WTC11 (cell line): ENCODE data around the gene ELMO3. TPM values are rescaled to one million over a fixed set of nuclear protein-coding genes. Genes with fewer than 3 reads are reported as not detected.
A peak's percentile ranks its signal among the peaks of the same experiment; 100 is the strongest.

Experiments
- ATAC-seq: fragments of 200-7000 bp; cut with Tn5 transposase; 2 replicates; pipeline ENCODE4 v1.10.0; 2021; ENCODE audit warnings: mild to moderate bottlenecking, moderate library complexity
- CTCF ChIA-PET: fragments of 300-600 bp; sonication (Branson Sonifier 250); formaldehyde crosslinking; loops from one replicate; lab custom pipeline; 2021; ENCODE audit warnings: antibody characterized with exemption; lab: Charles Lee
- POLR2A ChIA-PET: fragments of 350-600 bp; sonication (Branson Sonifier 250); formaldehyde crosslinking; loops from one replicate; lab custom pipeline; 2021; ENCODE audit warnings: antibody characterized with exemption; lab: Charles Lee
- DNase-seq: peaks from one replicate; pipeline ENCODE4 v3.0.0; 2021; ENCODE audit warnings: low spot score
- H3K27ac Mint-ChIP-seq: 2 replicates; pipeline ENCODE4 v1.8.0; 2021; ENCODE audit warnings: mixed read lengths
- H3K27me3 Mint-ChIP-seq: 2 replicates; pipeline ENCODE4 v1.8.0; 2021; ENCODE audit warnings: low read depth, mild to moderate bottlenecking, moderate library complexity, mixed read lengths
- H3K36me3 Mint-ChIP-seq: 2 replicates; pipeline ENCODE4 v1.8.0; 2021; ENCODE audit warnings: mixed read lengths
- H3K4me1 Mint-ChIP-seq: 2 replicates; pipeline ENCODE4 v1.8.0; 2022; ENCODE audit warnings: mixed read lengths
- H3K4me3 Mint-ChIP-seq: 2 replicates; pipeline ENCODE4 v1.8.0; 2021; ENCODE audit warnings: mild to moderate bottlenecking, moderate library complexity, mixed read lengths
- H3K9me3 Mint-ChIP-seq: 2 replicates; pipeline ENCODE4 v1.8.0; 2021; ENCODE audit warnings: mixed read lengths
- CREB1 ChIP-seq: sonication (generic); formaldehyde crosslinking; IDR thresholded peaks from 2 replicates; pipeline ENCODE4 v1.8.0; 2023; ENCODE audit warnings: mild to moderate bottlenecking, missing genetic modification reagents
- CTCF ChIP-seq: fragments of 200-600 bp; IDR thresholded peaks from 2 replicates; pipeline ENCODE4 v1.8.0; 2022; ENCODE audit warnings: antibody characterized with exemption
- E2F1 ChIP-seq: sonication (generic); formaldehyde crosslinking; IDR thresholded peaks from 2 replicates; pipeline ENCODE4 v1.8.0; 2022; ENCODE audit warnings: mild to moderate bottlenecking, missing genetic modification reagents
- E2F4 ChIP-seq: sonication (generic); formaldehyde crosslinking; IDR thresholded peaks from 2 replicates; pipeline ENCODE4 v1.8.1; 2022; ENCODE audit warnings: low read depth, mild to moderate bottlenecking, moderate library complexity, missing genetic modification reagents, borderline replicate concordance
- E2F5 ChIP-seq: sonication (generic); formaldehyde crosslinking; IDR thresholded peaks from 2 replicates; pipeline ENCODE4 v1.8.1; 2022; ENCODE audit warnings: mild to moderate bottlenecking, moderate library complexity, missing genetic modification reagents
- EMX1 ChIP-seq: fragments of 250-450 bp; sonication (Bioruptor Pico); IDR thresholded peaks from 2 replicates; pipeline ENCODE4 v1.8.0; 2021; ENCODE audit warnings: mild to moderate bottlenecking
- ERG ChIP-seq: fragments of 250-450 bp; sonication (Bioruptor Pico); IDR thresholded peaks from 2 replicates; pipeline ENCODE4 v1.8.0; 2021; ENCODE audit warnings: mild to moderate bottlenecking
- ESRRA ChIP-seq: sonication (generic); formaldehyde crosslinking; IDR thresholded peaks from 2 replicates; pipeline ENCODE4 v1.8.1; 2022; ENCODE audit warnings: mild to moderate bottlenecking, missing genetic modification reagents, borderline replicate concordance
- GRHL2 ChIP-seq: fragments of 250-450 bp; sonication (Bioruptor Pico); IDR thresholded peaks from 2 replicates; pipeline ENCODE4 v1.8.0; 2022; ENCODE audit warnings: mild to moderate bottlenecking, moderate library complexity; ENCODE audit not compliant: insufficient replicate concordance, severe bottlenecking
- GTF2I ChIP-seq: fragments of 250-450 bp; sonication (Bioruptor Pico); conservative IDR thresholded peaks from 2 replicates; pipeline ENCODE4 v1.4.0; 2021; ENCODE audit warnings: mild to moderate bottlenecking
- HMGA2 ChIP-seq: fragments of 250-450 bp; sonication (Bioruptor Pico); IDR thresholded peaks from 2 replicates; pipeline ENCODE4 v1.4.0; 2021; ENCODE audit warnings: mild to moderate bottlenecking, moderate library complexity
- JAZF1 ChIP-seq: fragments of 250-450 bp; sonication (Bioruptor Pico); IDR thresholded peaks from 2 replicates; pipeline ENCODE4 v1.9.0; 2021; ENCODE audit warnings: moderate library complexity, mild to moderate bottlenecking, inconsistent platforms
- NFYB ChIP-seq: sonication (generic); formaldehyde crosslinking; conservative IDR thresholded peaks from 2 replicates; pipeline ENCODE4 v1.8.0; 2022; ENCODE audit warnings: low read depth, missing genetic modification reagents
- RORB ChIP-seq: fragments of 250-450 bp; sonication (Bioruptor Pico); IDR thresholded peaks from 2 replicates; pipeline ENCODE4 v1.9.0; 2021; ENCODE audit warnings: mild to moderate bottlenecking
- SMAD3 ChIP-seq: sonication (generic); formaldehyde crosslinking; IDR thresholded peaks from 2 replicates; pipeline ENCODE4 v1.8.0; 2022; ENCODE audit warnings: missing genetic modification reagents, mild to moderate bottlenecking, borderline replicate concordance
- TCF7 ChIP-seq: sonication (generic); formaldehyde crosslinking; IDR thresholded peaks from 2 replicates; pipeline ENCODE4 v1.8.0; 2022; ENCODE audit warnings: mild to moderate bottlenecking, low read depth, missing genetic modification reagents, moderate library complexity
- ZBTB43 ChIP-seq: sonication (generic); formaldehyde crosslinking; IDR thresholded peaks from 2 replicates; pipeline ENCODE4 v1.8.1; 2023; ENCODE audit warnings: mild to moderate bottlenecking, missing genetic modification reagents
- ZNF121 ChIP-seq: sonication (generic); formaldehyde crosslinking; IDR thresholded peaks from 2 replicates; pipeline ENCODE4 v1.8.0; 2023; ENCODE audit warnings: missing genetic modification reagents
- ZNF219 ChIP-seq: sonication (generic); formaldehyde crosslinking; IDR thresholded peaks from 2 replicates; pipeline ENCODE4 v1.8.0; 2023; ENCODE audit warnings: missing genetic modification reagents, mild to moderate bottlenecking, borderline replicate concordance
- ZNF317 ChIP-seq: sonication (generic); formaldehyde crosslinking; IDR thresholded peaks from 2 replicates; pipeline ENCODE4 v1.8.1; 2023; ENCODE audit warnings: low read depth, mild to moderate bottlenecking, moderate library complexity, missing genetic modification reagents, borderline replicate concordance
- total RNA-seq: library from RNA; stranded (reverse); gene quantifications from 3 replicates; pipeline ENCODE4 v1.2.3, GENCODE V29; 2021
- TF ChIP-seq, protein P1 (sequence below): sonication (generic); formaldehyde crosslinking; IDR thresholded peaks from 2 replicates; pipeline ENCODE4 v1.8.0; 2022; ENCODE audit warnings: mild to moderate bottlenecking, missing genetic modification reagents
- TF ChIP-seq, protein P2 (sequence below): fragments of 250-450 bp; sonication (Bioruptor Pico); IDR thresholded peaks from 2 replicates; pipeline ENCODE4 v1.9.0; 2021; ENCODE audit warnings: mild to moderate bottlenecking

The ELMO3 gene
- total RNA-seq, 1 experiment from 2014 or later: 13.6 TPM

- POLR2A ChIA-PET: no interaction called here
- H3K27ac Mint-ChIP-seq: no peak overlapping the region
- DNase-seq (no peak), ATAC-seq (no peak)
- CTCF ChIA-PET: interaction anchor here (1.0 to 15.6 kb wide), 4 partner anchors 10 to 212 kb away, joined by 3 to 386 read pairs (median 40); partner anchors contain the start of genes B3GNT9, FBXL8 and TRADD
- TF ChIP-seq ERG (CRISPR knock-in tag) (no peak), GTF2I (CRISPR knock-in tag) (no peak), ZNF317 (CRISPR knock-in tag) (no peak), TCF7 (CRISPR knock-in tag) (no peak), ZBTB43 (CRISPR knock-in tag) (no peak), GRHL2 (CRISPR knock-in tag) (no peak), E2F1 (CRISPR knock-in tag) (no peak), JAZF1 (CRISPR knock-in tag) (no peak)
- peaks cover 94% of the 10 kb centered on the region for H3K27me3 Mint-ChIP-seq
- H3K4me1 Mint-ChIP-seq: peaks cover 41% of the 10 kb centered on the region
- H3K36me3 Mint-ChIP-seq: no peaks in the 10 kb centered on the region
- no peaks in the 10 kb centered on the region for H3K9me3 Mint-ChIP-seq
- peak overlapping the region; percentile 56 for H3K4me3 Mint-ChIP-seq
Measured at GRCh38 chr16:67166110-67166547, 32.8 kb upstream of the ELMO3 start.

DNA sequence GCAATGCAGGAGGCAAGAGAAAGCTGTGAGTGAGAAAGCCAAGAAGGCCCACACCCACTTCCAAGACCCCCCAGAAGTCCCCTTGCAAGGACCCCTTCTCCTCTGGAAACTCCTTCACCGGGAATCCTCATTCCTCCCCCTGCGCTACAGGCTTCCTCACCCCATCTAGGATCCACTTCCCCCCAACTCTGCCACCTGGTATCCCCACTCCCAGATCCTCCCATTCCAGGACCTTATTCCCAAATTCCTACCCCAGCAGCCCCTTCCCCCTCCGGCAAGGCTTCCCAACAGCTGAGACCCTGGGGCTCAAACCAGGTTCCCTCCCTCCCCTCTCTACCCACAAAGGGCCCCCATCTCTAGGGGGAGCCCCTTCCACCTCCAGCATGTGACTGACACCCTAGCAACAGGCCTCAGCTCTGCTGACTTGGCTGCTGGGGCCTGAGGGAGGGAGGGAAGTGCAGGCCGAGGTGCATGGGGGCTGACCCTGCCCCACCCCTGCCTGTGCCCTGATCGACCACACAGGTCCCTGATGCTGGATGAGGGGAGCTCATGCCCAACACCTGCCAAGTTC, 32.2 kb upstream of the ELMO3 start:
- Mint-ChIP-seq H3K9me3 (no peaks in the 10 kb centered on the region), H3K4me1 (peaks cover 44% of the 10 kb centered on the region), H3K27me3 (peaks cover 94% of the 10 kb centered on the region), H3K4me3 (peak overlapping the region; percentile 56), H3K27ac (no peak overlapping the region), H3K36me3 (no peaks in the 10 kb centered on the region)
- ChIA-PET POLR2A (no interaction called here), CTCF (interaction anchor here (1.0 to 15.6 kb wide), 5 partner anchors 10 to 213 kb away, joined by 3 to 386 read pairs (median 4); partner anchors contain the start of genes B3GNT9, CES3, FBXL8 and TRADD)
- TF ChIP-seq E2F4 (CRISPR knock-in tag) (no peak), EMX1 (CRISPR knock-in tag) (no peak), HMGA2 (no peak), RORB (CRISPR knock-in tag) (no peak), ESRRA (CRISPR knock-in tag) (no peak), NFYB (CRISPR knock-in tag) (no peak), JAZF1 (CRISPR knock-in tag) (no peak), SMAD3 (CRISPR knock-in tag) (no peak), CREB1 (CRISPR knock-in tag) (no peak), ZNF219 (CRISPR knock-in tag) (no peak), CTCF (no peak), E2F5 (CRISPR knock-in tag) (no peak), ZNF121 (CRISPR knock-in tag) (no peak)
- TF ChIP-seq, protein P1, sequence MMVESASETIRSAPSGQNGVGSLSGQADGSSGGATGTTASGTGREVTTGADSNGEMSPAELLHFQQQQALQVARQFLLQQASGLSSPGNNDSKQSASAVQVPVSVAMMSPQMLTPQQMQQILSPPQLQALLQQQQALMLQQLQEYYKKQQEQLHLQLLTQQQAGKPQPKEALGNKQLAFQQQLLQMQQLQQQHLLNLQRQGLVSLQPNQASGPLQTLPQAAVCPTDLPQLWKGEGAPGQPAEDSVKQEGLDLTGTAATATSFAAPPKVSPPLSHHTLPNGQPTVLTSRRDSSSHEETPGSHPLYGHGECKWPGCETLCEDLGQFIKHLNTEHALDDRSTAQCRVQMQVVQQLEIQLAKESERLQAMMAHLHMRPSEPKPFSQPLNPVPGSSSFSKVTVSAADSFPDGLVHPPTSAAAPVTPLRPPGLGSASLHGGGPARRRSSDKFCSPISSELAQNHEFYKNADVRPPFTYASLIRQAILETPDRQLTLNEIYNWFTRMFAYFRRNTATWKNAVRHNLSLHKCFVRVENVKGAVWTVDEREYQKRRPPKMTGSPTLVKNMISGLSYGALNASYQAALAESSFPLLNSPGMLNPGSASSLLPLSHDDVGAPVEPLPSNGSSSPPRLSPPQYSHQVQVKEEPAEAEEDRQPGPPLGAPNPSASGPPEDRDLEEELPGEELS (CRISPR knock-in tag): no peak
- TF ChIP-seq, protein P2, sequence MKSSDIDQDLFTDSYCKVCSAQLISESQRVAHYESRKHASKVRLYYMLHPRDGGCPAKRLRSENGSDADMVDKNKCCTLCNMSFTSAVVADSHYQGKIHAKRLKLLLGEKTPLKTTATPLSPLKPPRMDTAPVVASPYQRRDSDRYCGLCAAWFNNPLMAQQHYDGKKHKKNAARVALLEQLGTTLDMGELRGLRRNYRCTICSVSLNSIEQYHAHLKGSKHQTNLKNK: no peak
- DNase-seq (no peak), ATAC-seq (no peak)
